ENCODE measurements around the gene DARS2.
"Not testable (repeated sequence)": the region's sequence is repeated elsewhere in the genome, so short reads cannot be mapped to it uniquely, and the experiment has no call there.

DARS2 gene, protein sequence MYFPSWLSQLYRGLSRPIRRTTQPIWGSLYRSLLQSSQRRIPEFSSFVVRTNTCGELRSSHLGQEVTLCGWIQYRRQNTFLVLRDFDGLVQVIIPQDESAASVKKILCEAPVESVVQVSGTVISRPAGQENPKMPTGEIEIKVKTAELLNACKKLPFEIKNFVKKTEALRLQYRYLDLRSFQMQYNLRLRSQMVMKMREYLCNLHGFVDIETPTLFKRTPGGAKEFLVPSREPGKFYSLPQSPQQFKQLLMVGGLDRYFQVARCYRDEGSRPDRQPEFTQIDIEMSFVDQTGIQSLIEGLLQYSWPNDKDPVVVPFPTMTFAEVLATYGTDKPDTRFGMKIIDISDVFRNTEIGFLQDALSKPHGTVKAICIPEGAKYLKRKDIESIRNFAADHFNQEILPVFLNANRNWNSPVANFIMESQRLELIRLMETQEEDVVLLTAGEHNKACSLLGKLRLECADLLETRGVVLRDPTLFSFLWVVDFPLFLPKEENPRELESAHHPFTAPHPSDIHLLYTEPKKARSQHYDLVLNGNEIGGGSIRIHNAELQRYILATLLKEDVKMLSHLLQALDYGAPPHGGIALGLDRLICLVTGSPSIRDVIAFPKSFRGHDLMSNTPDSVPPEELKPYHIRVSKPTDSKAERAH

DNA sequence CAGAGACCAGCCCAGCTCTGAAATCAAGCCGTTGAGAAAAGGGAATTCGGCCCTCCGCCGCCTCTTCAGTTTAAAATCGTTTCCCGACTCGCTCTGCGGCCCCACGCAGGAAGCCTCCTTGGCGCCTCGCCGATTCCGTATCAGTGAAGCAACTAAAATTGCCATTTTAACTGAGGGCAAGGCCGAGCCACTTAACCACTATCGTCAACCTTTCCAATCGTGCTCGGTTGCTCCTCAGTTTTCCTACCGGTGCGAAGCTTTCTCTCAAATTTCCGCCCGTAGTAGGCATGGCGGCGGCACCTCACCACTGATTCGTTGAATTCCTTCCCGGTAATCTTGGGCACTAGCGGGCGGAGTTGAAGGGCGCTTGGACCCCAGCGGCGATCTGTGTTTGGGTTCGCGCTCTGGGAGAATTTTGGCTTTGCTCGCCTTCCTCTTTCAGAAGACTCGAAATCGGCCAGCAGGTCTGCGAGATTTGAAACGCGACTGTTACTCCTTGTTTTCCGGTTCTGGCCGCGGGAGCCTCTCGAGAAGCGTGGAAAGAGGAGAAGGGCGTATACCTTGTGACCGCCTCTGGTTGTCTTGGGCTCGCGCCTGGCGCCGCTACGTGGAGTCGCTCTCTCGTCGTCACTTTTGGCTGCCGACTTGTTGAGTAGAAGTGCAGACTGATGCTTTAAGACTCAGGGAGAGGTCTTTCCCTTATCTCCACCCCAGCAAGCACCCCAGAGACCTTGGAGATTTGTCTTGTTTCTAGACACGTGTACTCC is at the start of gene DARS2, which contains the start of gene CENPL:
Gene DARS2 (plus strand): TSS at position 359 of the 767 bp plus-strand sequence. CDS start 557 bp downstream, outside the sequence.
Gene CENPL (minus strand): TSS at position 569 of the 767 bp plus-strand sequence. CDS start 13,584 bp downstream, outside the sequence.
- H3K9ac ChIP-seq, result peak within 1 kb of the TSS; percentile 84 to 93 (median 88)
- H3K4me2 ChIP-seq, result peak within 1 kb of the TSS; percentile 66 to 97 (median 89)
- H3K4me3 ChIP-seq, result peak within 1 kb of the TSS; percentile 77 to 94 (median 86)
- no peaks in the 10 kb centered on the region for H3K27me3 ChIP-seq
- no peak for TF ChIP-seq Cebpa-rat (IDR thresholded peaks at IDR 0.05)
- peaks cover 0 to 7% (median 0%) of the 10 kb centered on the region in 11 experiments; a peak in 2 of 22 replicates for H4K20me1 ChIP-seq
- H3K36me3 ChIP-seq, result peaks cover 0 to 48% (median 21%) of the 10 kb centered on the region in 11 experiments; a peak in 21 of 22 replicates
- peaks cover 30 to 57% (median 47%) of the 10 kb centered on the region in 10 experiments for H3K4me1 ChIP-seq
- peaks cover 0 to 1% (median 0%) of the 10 kb centered on the region in 11 experiments; a peak in 2 of 22 replicates for H3K9me3 ChIP-seq (replicated peaks in 1 of 11)
- peak within 1 kb of the TSS; percentile 79 to 93 (median 89) for H3K27ac ChIP-seq

DNA sequence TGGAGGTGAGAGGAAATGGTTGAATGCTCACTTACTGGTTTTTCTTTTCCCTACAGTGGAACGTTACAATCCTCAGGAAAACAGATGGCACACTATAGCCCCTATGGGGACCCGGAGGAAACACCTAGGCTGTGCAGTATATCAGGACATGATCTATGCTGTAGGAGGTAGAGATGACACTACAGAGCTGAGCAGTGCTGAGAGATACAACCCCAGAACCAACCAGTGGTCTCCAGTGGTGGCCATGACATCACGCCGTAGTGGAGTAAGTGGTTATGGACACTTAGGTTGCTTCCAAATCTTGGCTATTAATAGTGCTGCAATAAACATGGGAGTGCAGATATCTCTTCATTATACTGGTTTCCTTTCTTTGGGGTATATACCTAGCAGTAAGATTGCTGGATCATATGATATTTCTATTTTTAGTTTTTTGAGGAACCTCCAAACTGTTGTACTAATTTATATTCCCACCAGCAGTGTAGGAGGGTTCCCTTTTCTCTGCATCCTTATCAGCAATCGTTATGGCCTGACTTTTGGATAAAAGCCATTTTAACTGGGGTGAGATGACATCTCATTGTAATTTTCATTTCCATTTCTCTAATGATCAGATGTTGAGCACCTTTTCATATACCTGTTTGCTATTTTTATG is 48.8 kb upstream of the DARS2 start:
- peaks cover 68 to 97% (median 80%) of the 10 kb centered on the region in 11 experiments for H3K36me3 ChIP-seq
- no peak for TF ChIP-seq Cebpa-rat (IDR thresholded peaks at IDR 0.05)

DNA sequence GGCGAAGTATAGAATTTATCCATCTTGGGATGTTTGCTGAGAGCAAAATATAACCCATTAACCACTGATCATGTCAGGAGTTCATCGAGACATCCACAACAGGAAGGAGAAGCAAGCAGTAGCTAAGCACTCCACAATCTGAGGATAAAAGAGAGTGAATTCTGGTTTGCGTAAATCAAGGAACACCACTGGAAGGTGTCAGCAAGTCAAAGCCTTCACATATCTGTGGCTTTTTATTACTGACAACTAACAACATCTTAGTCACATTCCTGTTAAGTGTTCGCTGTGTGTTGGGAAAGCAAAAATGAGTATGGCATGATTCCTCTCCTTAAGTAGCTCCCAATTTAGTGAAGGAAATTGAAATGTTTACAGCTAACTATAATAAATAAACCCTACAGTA is 44.5 kb upstream of the DARS2 start:
- Histone ChIP-seq H3K9me3 (replicated peaks in 1 of 11) (peaks cover 0 to 13% (median 6%) of the 10 kb centered on the region in 11 experiments; a peak in 8 of 22 replicates), H4K20me1 (0 out of 22 replicates have a peak, but pooled peaks cover 0 to 4% (median 0%) of the 10 kb centered on the region in 11 experiments), H3K27ac (no peak overlapping the region), H3K36me3 (peaks cover 85 to 98% (median 94%) of the 10 kb centered on the region in 11 experiments), H3K27me3 (no peaks in the 10 kb centered on the region), H3K9ac (no peak overlapping the region), H3K4me2 (no peak overlapping the region), H3K4me3 (no peak overlapping the region), H3K4me1 (peaks cover 0 to 11% (median 0%) of the 10 kb centered on the region in 10 experiments; a peak in 3 of 20 replicates)
- TF ChIP-seq Cebpa-rat (IDR thresholded peaks at IDR 0.05), result no peak

More for the DNA sequence above, 48.8 kb upstream of the DARS2 start:
- H3K4me3 ChIP-seq, result no peak overlapping the region
- H3K27ac ChIP-seq, result no peak overlapping the region
- peaks cover 0 to 13% (median 6%) of the 10 kb centered on the region in 11 experiments; a peak in 8 of 22 replicates for H3K9me3 ChIP-seq (replicated peaks in 1 of 11)
- H3K27me3 ChIP-seq, result no peaks in the 10 kb centered on the region
- H4K20me1 ChIP-seq, result 0 out of 22 replicates have a peak, but pooled peaks cover 0 to 4% (median 0%) of the 10 kb centered on the region in 11 experiments
- H3K9ac ChIP-seq, result no peak overlapping the region
- H3K4me2 ChIP-seq, result 0 out of 22 replicates have a peak overlapping the region, but pooled peaks of 1 of the 11 experiments have one; percentile 6
- H3K4me1 ChIP-seq, result peaks cover 0 to 11% (median 0%) of the 10 kb centered on the region in 10 experiments; a peak in 3 of 20 replicates

DNA sequence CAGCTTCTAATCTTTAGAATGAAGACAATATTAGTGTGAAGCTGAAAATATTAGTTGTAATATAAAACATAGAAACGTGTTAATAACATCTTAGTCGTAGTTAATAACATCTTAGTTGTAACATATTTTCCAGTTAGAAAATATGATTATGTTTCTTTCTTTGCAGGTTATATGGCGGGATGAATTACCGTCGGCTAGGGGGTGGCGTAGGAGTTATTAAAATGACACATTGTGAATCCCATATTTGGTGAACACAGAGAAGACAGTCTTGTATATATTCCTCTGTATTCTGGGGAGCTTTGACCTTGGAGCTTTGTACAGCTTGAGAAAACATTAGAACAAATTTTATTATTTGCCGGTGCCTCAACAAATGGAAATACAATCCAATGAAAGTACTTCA is 39.5 kb upstream of the DARS2 start:
- no peaks in the 10 kb centered on the region for H3K9me3 ChIP-seq (replicated peaks in 1 of 11)
- peaks cover 69 to 95% (median 84%) of the 10 kb centered on the region in 11 experiments for H3K36me3 ChIP-seq
- no peak overlapping the region for H3K9ac ChIP-seq
- TF ChIP-seq Cebpa-rat (IDR thresholded peaks at IDR 0.05), result no peak
- H3K4me1 ChIP-seq, result no peaks in the 10 kb centered on the region
- H3K4me3 ChIP-seq, result no peak overlapping the region
- no peaks in the 10 kb centered on the region for H3K27me3 ChIP-seq
- no peaks in the 10 kb centered on the region for H4K20me1 ChIP-seq
- H3K27ac ChIP-seq, result no peak overlapping the region
- no peak overlapping the region for H3K4me2 ChIP-seq

DNA sequence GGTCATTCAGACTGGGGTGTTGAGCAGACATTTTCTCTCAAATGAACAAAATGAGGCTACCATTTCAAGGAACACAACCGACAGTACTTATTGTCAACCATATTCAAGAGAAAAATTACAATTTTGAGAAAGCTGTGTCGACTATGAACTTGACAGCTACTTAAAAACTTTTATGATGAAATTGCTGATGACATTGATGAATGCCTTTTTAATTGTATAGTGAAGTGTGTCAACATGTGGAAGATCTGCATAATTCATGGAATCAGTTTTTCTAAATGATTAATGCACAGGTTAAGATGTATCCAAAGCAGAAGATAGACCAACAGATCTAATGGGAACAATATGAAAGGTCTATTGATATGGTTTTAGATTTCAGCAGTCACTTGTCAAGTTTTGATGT is 34.6 kb upstream of the DARS2 start:
- H3K4me2 ChIP-seq, result no peak overlapping the region
- H3K4me3 ChIP-seq, result no peak overlapping the region
- H3K27me3 ChIP-seq, result no peaks in the 10 kb centered on the region
- no peaks in the 10 kb centered on the region for H4K20me1 ChIP-seq
- H3K9me3 ChIP-seq (replicated peaks in 1 of 11), result no peaks in the 10 kb centered on the region
- H3K4me1 ChIP-seq, result no peaks in the 10 kb centered on the region
- no peak overlapping the region for H3K27ac ChIP-seq
- no peak overlapping the region for H3K9ac ChIP-seq
- TF ChIP-seq Cebpa-rat (IDR thresholded peaks at IDR 0.05), result no peak
- peaks cover 32 to 90% (median 64%) of the 10 kb centered on the region in 11 experiments for H3K36me3 ChIP-seq

DNA sequence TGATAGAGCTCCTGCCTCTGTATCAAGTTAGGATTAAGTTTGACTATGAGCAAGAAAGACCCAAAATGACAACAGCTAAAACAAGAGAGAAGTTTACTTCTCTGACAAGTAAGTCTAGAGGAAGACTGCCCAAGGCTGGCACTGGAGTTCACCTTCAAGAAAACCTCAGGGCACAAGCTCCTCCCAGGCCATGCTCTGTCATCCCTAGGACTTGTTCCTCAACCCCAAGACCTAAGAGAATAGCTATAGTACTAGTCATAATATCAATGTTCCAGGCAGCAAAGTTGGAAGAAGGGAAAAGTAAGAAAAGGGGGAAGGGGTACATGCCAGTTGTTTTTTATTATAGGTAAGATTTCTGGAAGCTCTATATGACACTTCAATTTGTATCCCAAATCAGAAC is 26.4 kb upstream of the DARS2 start:
- Histone ChIP-seq H4K20me1 (no peaks in the 10 kb centered on the region), H3K4me3 (no peak overlapping the region), H3K36me3 (peaks cover 56 to 100% (median 88%) of the 10 kb centered on the region in 11 experiments), H3K4me2 (no peak overlapping the region), H3K9me3 (replicated peaks in 1 of 11) (peaks cover 3 to 18% (median 14%) of the 10 kb centered on the region in 11 experiments; a peak in 18 of 22 replicates), H3K27me3 (no peaks in the 10 kb centered on the region), H3K4me1 (no peaks in the 10 kb centered on the region), H3K9ac (no peak overlapping the region), H3K27ac (no peak overlapping the region)
- TF ChIP-seq Cebpa-rat (IDR thresholded peaks at IDR 0.05), result no peak

DNA sequence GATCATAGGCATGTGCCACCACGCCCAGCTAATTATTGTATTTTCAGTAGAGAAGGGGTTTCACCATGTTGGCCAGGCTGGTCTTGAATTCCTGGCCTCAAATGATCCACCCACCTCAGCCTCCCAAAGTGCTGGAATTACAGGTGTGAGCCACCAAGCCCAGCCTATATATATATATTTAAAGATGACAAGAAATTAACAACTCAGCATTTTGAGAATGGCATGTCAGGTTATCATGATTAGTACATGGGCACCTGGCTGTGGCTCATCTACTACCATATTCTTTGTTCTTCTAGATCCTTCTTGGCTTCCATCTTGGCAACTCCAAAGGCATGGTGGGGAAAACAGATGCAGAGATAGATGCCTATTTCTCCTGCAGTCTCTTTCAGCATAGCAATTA is 24.5 kb upstream of the DARS2 start:
- H3K4me3 ChIP-seq, H3K9ac ChIP-seq, H3K4me1 ChIP-seq, H4K20me1 ChIP-seq, H3K27me3 ChIP-seq, H3K4me2 ChIP-seq, H3K27ac ChIP-seq: not testable (repeated sequence)
- peaks cover 59 to 100% (median 95%) of the 10 kb centered on the region in 11 experiments for H3K36me3 ChIP-seq
- H3K9me3 ChIP-seq (replicated peaks in 1 of 11), result peaks cover 3 to 18% (median 14%) of the 10 kb centered on the region in 11 experiments; a peak in 18 of 22 replicates

DNA sequence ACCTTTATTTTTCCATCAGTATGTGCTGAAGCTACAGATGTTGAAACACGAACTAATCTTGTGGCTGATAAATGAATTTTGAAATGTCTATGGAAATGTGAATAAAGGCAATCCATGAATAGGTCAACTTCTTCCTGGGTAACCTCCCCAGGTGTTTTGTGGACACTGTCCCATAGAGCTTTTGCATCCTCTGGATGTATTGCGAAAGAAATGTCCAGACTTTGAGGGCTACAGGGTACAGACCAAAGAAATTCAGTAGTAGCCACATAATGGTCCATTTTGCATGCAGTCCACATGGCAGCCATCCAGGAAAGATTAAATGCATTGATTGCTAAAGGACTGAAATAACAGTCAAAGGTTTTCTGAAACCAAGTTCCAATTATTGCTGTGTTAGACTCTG is 21.5 kb upstream of the DARS2 start:
- Histone ChIP-seq H3K4me1 (no peaks in the 10 kb centered on the region), H3K9me3 (replicated peaks in 1 of 11) (no peaks in the 10 kb centered on the region), H3K27ac (no peak overlapping the region), H3K4me2 (no peak overlapping the region), H3K27me3 (no peaks in the 10 kb centered on the region), H3K36me3 (peaks cover 67 to 100% (median 96%) of the 10 kb centered on the region in 11 experiments), H4K20me1 (no peaks in the 10 kb centered on the region; a peak in 2 of 22 replicates), H3K9ac (no peak overlapping the region), H3K4me3 (no peak overlapping the region)
- TF ChIP-seq Cebpa-rat (IDR thresholded peaks at IDR 0.05), result peak in 5 of 11 experiments; percentile 21 to 66 (median 34); a peak in 3 of 22 replicates

DNA sequence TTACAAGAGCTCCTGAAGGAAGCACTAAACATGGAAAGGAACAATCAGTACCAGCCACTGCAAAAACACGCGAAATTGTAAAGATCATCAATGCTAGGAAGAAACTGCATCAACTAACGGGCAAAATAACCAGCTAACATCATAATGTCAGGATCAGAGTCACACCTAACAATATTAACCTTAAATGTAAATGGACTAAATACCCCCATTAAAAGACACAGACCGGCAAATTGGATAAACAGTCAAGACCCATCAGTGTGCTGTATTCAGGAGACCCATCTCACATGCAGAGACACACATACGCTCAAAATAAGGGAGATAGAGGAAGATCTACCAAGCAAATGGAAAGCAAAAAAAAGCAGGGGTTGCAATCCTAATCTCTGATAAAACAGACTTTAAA is 10.8 kb upstream of the DARS2 start:
- not testable (repeated sequence) for H3K27me3 ChIP-seq, H3K27ac ChIP-seq, H3K4me2 ChIP-seq, H3K4me3 ChIP-seq, H3K9ac ChIP-seq, H3K4me1 ChIP-seq
- peaks cover 35 to 70% (median 62%) of the 10 kb centered on the region in 11 experiments for H3K36me3 ChIP-seq
- H3K9me3 ChIP-seq (replicated peaks in 1 of 11), result peaks cover 0 to 70% (median 48%) of the 10 kb centered on the region in 11 experiments; a peak in 21 of 22 replicates
- peaks cover 0 to 11% (median 6%) of the 10 kb centered on the region in 11 experiments; a peak in 7 of 22 replicates for H4K20me1 ChIP-seq
